ENCODE results near the gene CATSPER1. TPM values are rescaled to one million over a fixed set of nuclear protein-coding genes. Genes with fewer than 3 reads are reported as not detected.
A peak's percentile ranks its signal among the peaks of the same experiment; 100 is the strongest.

CATSPER1 gene
- polyA plus RNA-seq, 1 of the 3 experiments (the other 2 are of a cell fraction): 2.2 TPM

- Histone ChIP-seq H3F3A (replicated peaks; ENCODE audit: insufficient read depth) (peaks cover 12% of the 10 kb centered on the region), H3K36me3 (replicated peaks in 1 of 2; ENCODE audit: control insufficient read depth in 1 of 2, insufficient read depth in 2 of 2, low read length in 1 of 2) (no peaks in the 10 kb centered on the region), H3K79me2 (ENCODE audit: insufficient read depth) (peaks cover 38% of the 10 kb centered on the region; the same call in 1 of the 2 replicates), H3K27me3 (ENCODE audit: insufficient read depth) (no peaks in the 10 kb centered on the region), H2AFZ (ENCODE audit: low read depth) (no peak overlapping the region), H4K20me1 (ENCODE audit: insufficient read depth) (no peaks in the 10 kb centered on the region), H3K4me3 (ENCODE audit: low read depth in 2 of 2, low read length in 1 of 2) (no peak overlapping the region), H3K27ac (ENCODE audit: low read depth in 2 of 2, low read length in 1 of 2) (peak overlapping the region in 1 of 2 experiments; percentile 63; a peak in 2 of 4 replicates), H3K9me3 (no peaks in the 10 kb centered on the region), H3K4me1 (ENCODE audit: control insufficient read depth in 1 of 2, insufficient read depth in 2 of 2, low read depth in 1 of 2, low read length in 1 of 2) (peaks cover 6 to 31% of the 10 kb centered on the region in 2 experiments; a peak in 3 of 4 replicates), H3K9ac (peak overlapping the region; percentile 25; the same call in 1 of the 2 replicates), H3K4me2 (peak overlapping the region; percentile 67), H3K9me2 (no peaks in the 10 kb centered on the region)
- 69% methylated on average over 23 of the region's 25 CpGs for WGBS (ENCODE audit: low lambda C conversion rate)
- CTCF ChIA-PET: interaction anchor here (0.5 to 1.8 kb wide), 5 partner anchors 17 to 262 kb away, joined by 3 to 8 read pairs (median 4); partner anchors contain the start of gene FIBP
- POLR2A ChIA-PET: no interaction called here
- DNase-seq: no peak
- TF ChIP-seq FOXJ3 (CRISPR knock-in tag; IDR thresholded peaks at IDR 0.05) (no peak), FOSL2 (IDR thresholded peaks at IDR 0.05; ENCODE audit: borderline replicate concordance, low read depth) (peak; percentile 93), USF2 (IDR thresholded peaks at IDR 0.05; ENCODE audit: borderline replicate concordance, low read depth, low read length) (no peak), ZBTB33 (IDR thresholded peaks at IDR 0.05; ENCODE audit: borderline replicate concordance, low read depth) (no peak), PBX3 (IDR thresholded peaks at IDR 0.05) (peak; percentile 36; the same call in 1 of the 2 replicates), RXRA (IDR thresholded peaks at IDR 0.05; ENCODE audit: borderline replicate concordance, low read depth) (no peak), FOXM1 (IDR thresholded peaks at IDR 0.05; ENCODE audit: low read depth) (no peak), NRF1 (IDR thresholded peaks at IDR 0.05; ENCODE audit: low read depth, low read length) (no peak), MXI1 (IDR thresholded peaks at IDR 0.05; ENCODE audit: low read depth, low read length) (no peak), POLR2AphosphoS5 (IDR thresholded peaks at IDR 0.05; ENCODE audit: low read depth, low read length) (peak; percentile 14; the same call in 1 of the 2 replicates), EZH2phosphoT487 (IDR thresholded peaks at IDR 0.05; ENCODE audit: borderline replicate concordance, low read depth) (no peak), GATA2 (CRISPR knock-in tag; IDR thresholded peaks at IDR 0.05) (no peak), MEF2A (IDR thresholded peaks at IDR 0.05; ENCODE audit: borderline replicate concordance, low read depth) (no peak), RCOR1 (IDR thresholded peaks at IDR 0.05; ENCODE audit: low read length) (no peak), IRF3 (IDR thresholded peaks at IDR 0.05; ENCODE audit: low read depth, low read length) (no peak), REST (IDR thresholded peaks at IDR 0.05; ENCODE audit: low read depth, low read length) (no peak), RAD21 (IDR thresholded peaks at IDR 0.05; ENCODE audit: low read length) (no peak), EP300 (IDR thresholded peaks at IDR 0.05; ENCODE audit: borderline replicate concordance in 1 of 2, low read depth in 1 of 2, low read length in 1 of 2) (no peak; a peak in 1 of 4 replicates), TEAD4 (IDR thresholded peaks at IDR 0.05; ENCODE audit: borderline replicate concordance, insufficient read depth) (no peak), USF1 (IDR thresholded peaks at IDR 0.05; ENCODE audit: borderline replicate concordance, low read depth) (no peak), TAF1 (IDR thresholded peaks at IDR 0.05; ENCODE audit: borderline replicate concordance, low read depth, low read length) (no peak), JUND (IDR thresholded peaks at IDR 0.05) (peak; percentile 78; the same call in 1 of the 2 replicates), ELF1 (IDR thresholded peaks at IDR 0.05) (peak; percentile 71)
Measured at GRCh38 chr11:66020618-66021357, 5.5 kb downstream of the CATSPER1 start.

Data from SK-N-SH (cell line).